Gastrocnemius medialis (tissue), 4 donors: ENCODE results near the gene PNMA5.
"Not testable (repeated sequence)": the region's sequence is repeated elsewhere in the genome, so short reads cannot be mapped to it uniquely, and the experiment has no call there.

Experiments used
- POLR2A ChIP-seq, 2 donors: fragments of 450-650 bp; IDR thresholded peaks; one replicate each; pipeline ENCODE4 v1.6.1; 2017; ENCODE audit warnings: antibody characterized with exemption in 2 of 2, mild to moderate bottlenecking in 2 of 2, moderate library complexity in 2 of 2
- TF ChIP-seq, protein P1 (sequence below), 5 experiments: fragments of 450-650 bp in 3 of 5; fragments of 200-600 bp in 2 of 5; sonication (generic) in 2 of 5; IDR thresholded peaks in 4 of 5; conservative IDR thresholded peaks in 1 of 5; 1 replicate in 4 of 5; 2 replicates in 1 of 5; pipeline ENCODE4 v1.5.1; 2016 to 2019; ENCODE audit warnings: antibody characterized with exemption in 5 of 5, mild to moderate bottlenecking in 3 of 5, moderate library complexity in 3 of 5

DNA sequence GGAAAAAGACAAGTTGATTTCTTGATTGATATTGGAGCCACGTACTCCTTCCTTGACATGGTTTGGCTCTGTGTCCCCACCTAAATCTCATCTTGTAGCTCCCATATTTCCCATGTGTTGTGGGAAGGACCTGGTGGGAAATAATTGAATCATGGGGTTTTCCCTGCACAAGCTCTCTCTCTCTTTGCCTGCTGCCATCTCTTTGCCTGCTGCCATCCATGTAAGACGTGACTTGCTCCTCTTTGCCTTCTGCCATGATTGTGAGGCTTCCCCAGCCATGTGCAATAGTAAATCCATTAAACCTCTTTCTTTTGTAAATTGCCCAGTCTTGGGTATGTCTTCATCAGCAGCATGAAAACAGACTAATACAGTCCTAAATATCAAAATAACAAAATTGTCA lies 8.3 kb upstream of the PNMA5 start:
- TF ChIP-seq POLR2A (IDR thresholded peaks at IDR 0.05) = not testable (repeated sequence)
- TF ChIP-seq, protein P1, sequence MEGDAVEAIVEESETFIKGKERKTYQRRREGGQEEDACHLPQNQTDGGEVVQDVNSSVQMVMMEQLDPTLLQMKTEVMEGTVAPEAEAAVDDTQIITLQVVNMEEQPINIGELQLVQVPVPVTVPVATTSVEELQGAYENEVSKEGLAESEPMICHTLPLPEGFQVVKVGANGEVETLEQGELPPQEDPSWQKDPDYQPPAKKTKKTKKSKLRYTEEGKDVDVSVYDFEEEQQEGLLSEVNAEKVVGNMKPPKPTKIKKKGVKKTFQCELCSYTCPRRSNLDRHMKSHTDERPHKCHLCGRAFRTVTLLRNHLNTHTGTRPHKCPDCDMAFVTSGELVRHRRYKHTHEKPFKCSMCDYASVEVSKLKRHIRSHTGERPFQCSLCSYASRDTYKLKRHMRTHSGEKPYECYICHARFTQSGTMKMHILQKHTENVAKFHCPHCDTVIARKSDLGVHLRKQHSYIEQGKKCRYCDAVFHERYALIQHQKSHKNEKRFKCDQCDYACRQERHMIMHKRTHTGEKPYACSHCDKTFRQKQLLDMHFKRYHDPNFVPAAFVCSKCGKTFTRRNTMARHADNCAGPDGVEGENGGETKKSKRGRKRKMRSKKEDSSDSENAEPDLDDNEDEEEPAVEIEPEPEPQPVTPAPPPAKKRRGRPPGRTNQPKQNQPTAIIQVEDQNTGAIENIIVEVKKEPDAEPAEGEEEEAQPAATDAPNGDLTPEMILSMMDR (IDR thresholded peaks at IDR 0.05 in 4 of 5, conservative IDR thresholded peaks at IDR 0.05 in 1 of 5) = not testable (repeated sequence)
